SK-N-SH treated with all-trans-retinoic acid at 6 μM for 48 hours (cell line): Measurements from ENCODE around the gene DUSP16.

Experiments used
- ATAC-seq: fragments of 200-7000 bp; cut with Tn5 transposase; 3 replicates; pipeline ENCODE4 v1.9.1; 2020; ENCODE audit warnings: mild to moderate bottlenecking, moderate library complexity
- ARNTL ChIP-seq: fragments of 450-650 bp; formaldehyde crosslinking; IDR thresholded peaks from 2 replicates; pipeline ENCODE4 v1.5.0; 2020; ENCODE audit warnings: low read depth, mild to moderate bottlenecking, moderate library complexity, borderline replicate concordance
- BACH2 ChIP-seq: fragments of 250-450 bp; sonication (Bioruptor Pico); IDR thresholded peaks from 2 replicates; pipeline ENCODE4 v1.9.0; 2021; ENCODE audit warnings: mild to moderate bottlenecking, borderline replicate concordance
- CREB5 ChIP-seq: fragments of 250-450 bp; sonication (Bioruptor Pico); IDR thresholded peaks from 2 replicates; pipeline ENCODE4 v1.5.1; 2020; ENCODE audit warnings: low read depth, mild to moderate bottlenecking, moderate library complexity
- CSDC2 ChIP-seq: fragments of 250-450 bp; sonication (Bioruptor Pico); IDR thresholded peaks from 2 replicates; pipeline ENCODE4 v1.5.0; 2020; ENCODE audit warnings: mild to moderate bottlenecking, moderate library complexity
- ESRRG ChIP-seq: fragments of 250-450 bp; sonication (Bioruptor Pico); IDR thresholded peaks from 2 replicates; pipeline ENCODE4 v1.6.1; 2021; ENCODE audit warnings: mild to moderate bottlenecking
- GLIS3 ChIP-seq: fragments of 250-450 bp; sonication (Bioruptor Pico); IDR thresholded peaks from 2 replicates; pipeline ENCODE4 v1.5.0; 2020; ENCODE audit warnings: mild to moderate bottlenecking, moderate library complexity
- ISL1 ChIP-seq: fragments of 250-450 bp; sonication (Bioruptor Pico); IDR thresholded peaks from 2 replicates; pipeline ENCODE4 v2.1.2; 2022; ENCODE audit warnings: mild to moderate bottlenecking, moderate library complexity
- OSR1 ChIP-seq: fragments of 250-450 bp; sonication (Bioruptor Pico); IDR thresholded peaks from 2 replicates; pipeline ENCODE4 v1.8.0; 2022; ENCODE audit warnings: moderate library complexity, mild to moderate bottlenecking, inconsistent platforms
- PATZ1 ChIP-seq: fragments of 250-450 bp; sonication (Bioruptor Pico); IDR thresholded peaks from 2 replicates; pipeline ENCODE4 v1.8.0; 2020; ENCODE audit warnings: mild to moderate bottlenecking, moderate library complexity, borderline replicate concordance
- PPARA ChIP-seq: fragments of 250-450 bp; sonication (Bioruptor Pico); IDR thresholded peaks from 2 replicates; pipeline ENCODE4 v1.5.0; 2020; ENCODE audit warnings: mild to moderate bottlenecking, borderline replicate concordance
- RARB ChIP-seq: fragments of 250-450 bp; sonication (Bioruptor Pico); IDR thresholded peaks from 2 replicates; pipeline ENCODE4 v1.8.0; 2021; ENCODE audit warnings: mild to moderate bottlenecking, moderate library complexity
- SNAI2 ChIP-seq: fragments of 250-450 bp; sonication (Bioruptor Pico); IDR thresholded peaks from 2 replicates; pipeline ENCODE4 v1.5.0; 2020; ENCODE audit warnings: mild to moderate bottlenecking, moderate library complexity
- TCF4 ChIP-seq: fragments of 250-450 bp; sonication (Bioruptor Pico); IDR thresholded peaks from 2 replicates; pipeline ENCODE4 v1.8.0; 2021; ENCODE audit warnings: mild to moderate bottlenecking, moderate library complexity, borderline replicate concordance
- TOX ChIP-seq: fragments of 250-450 bp; sonication (Bioruptor Pico); IDR thresholded peaks from 2 replicates; pipeline ENCODE4 v1.8.0; 2021; ENCODE audit warnings: mild to moderate bottlenecking, moderate library complexity, borderline replicate concordance
- TSHZ2 ChIP-seq: fragments of 250-450 bp; sonication (Bioruptor Pico); IDR thresholded peaks from 2 replicates; pipeline ENCODE4 v1.5.0; 2020; ENCODE audit warnings: mild to moderate bottlenecking, moderate library complexity
- ZFP3 ChIP-seq: fragments of 250-450 bp; sonication (Bioruptor Pico); IDR thresholded peaks from 2 replicates; pipeline ENCODE4 v1.5.0; 2020; ENCODE audit warnings: mild to moderate bottlenecking, moderate library complexity
- ZFP30 ChIP-seq: fragments of 450-650 bp; formaldehyde crosslinking; IDR thresholded peaks from 2 replicates; pipeline ENCODE4 v1.5.0; 2022; ENCODE audit warnings: mild to moderate bottlenecking, moderate library complexity
- ZNF565 ChIP-seq: fragments of 450-650 bp; formaldehyde crosslinking; conservative IDR thresholded peaks from 2 replicates; pipeline ENCODE4 v1.5.0; 2020; ENCODE audit warnings: low read depth, mild to moderate bottlenecking, moderate library complexity
- ZNF70 ChIP-seq: fragments of 450-650 bp; formaldehyde crosslinking; IDR thresholded peaks from 2 replicates; pipeline ENCODE4 v1.5.0; 2020; ENCODE audit warnings: mild to moderate bottlenecking, moderate library complexity
- ZNF8 ChIP-seq: fragments of 450-650 bp; formaldehyde crosslinking; IDR thresholded peaks from 2 replicates; pipeline ENCODE4 v1.5.0; 2020; ENCODE audit warnings: mild to moderate bottlenecking, moderate library complexity
- TF ChIP-seq, protein P1 (sequence below): fragments of 250-450 bp; sonication (Bioruptor Pico); IDR thresholded peaks from 2 replicates; pipeline ENCODE4 v1.5.1; 2021; ENCODE audit warnings: mild to moderate bottlenecking, moderate library complexity

DUSP16 gene

GRCh38 chr12:12539028-12539810 is 23.4 kb downstream of the DUSP16 start:
- no peak for TF ChIP-seq ZFP3 (CRISPR knock-in tag)
- no peak for TF ChIP-seq OSR1 (CRISPR knock-in tag)
- 0 out of 2 replicates have a peak, but pooled peaks have one; percentile 55 for TF ChIP-seq GLIS3 (CRISPR knock-in tag)
- peak; percentile 69 for TF ChIP-seq ISL1 (CRISPR knock-in tag)
- no peak for TF ChIP-seq RARB
- TF ChIP-seq TCF4: no peak
- no peak for TF ChIP-seq ZFP30 (CRISPR knock-in tag)
- no peak for TF ChIP-seq TOX (CRISPR knock-in tag)
- ATAC-seq: peak; percentile 18; the same call in 1 of the 3 replicates

- no peak for ATAC-seq
- no peak for TF ChIP-seq ZNF8
- TF ChIP-seq ZFP3 (CRISPR knock-in tag): no peak
- no peak for TF ChIP-seq PATZ1 (CRISPR knock-in tag)
- TF ChIP-seq PPARA (CRISPR knock-in tag): no peak
- no peak for TF ChIP-seq ESRRG (CRISPR knock-in tag)
- TF ChIP-seq ZNF70 (CRISPR knock-in tag): no peak
Measured at GRCh38 chr12:12538535-12538934, 24.1 kb downstream of the DUSP16 start.

- TF ChIP-seq, protein P1, sequence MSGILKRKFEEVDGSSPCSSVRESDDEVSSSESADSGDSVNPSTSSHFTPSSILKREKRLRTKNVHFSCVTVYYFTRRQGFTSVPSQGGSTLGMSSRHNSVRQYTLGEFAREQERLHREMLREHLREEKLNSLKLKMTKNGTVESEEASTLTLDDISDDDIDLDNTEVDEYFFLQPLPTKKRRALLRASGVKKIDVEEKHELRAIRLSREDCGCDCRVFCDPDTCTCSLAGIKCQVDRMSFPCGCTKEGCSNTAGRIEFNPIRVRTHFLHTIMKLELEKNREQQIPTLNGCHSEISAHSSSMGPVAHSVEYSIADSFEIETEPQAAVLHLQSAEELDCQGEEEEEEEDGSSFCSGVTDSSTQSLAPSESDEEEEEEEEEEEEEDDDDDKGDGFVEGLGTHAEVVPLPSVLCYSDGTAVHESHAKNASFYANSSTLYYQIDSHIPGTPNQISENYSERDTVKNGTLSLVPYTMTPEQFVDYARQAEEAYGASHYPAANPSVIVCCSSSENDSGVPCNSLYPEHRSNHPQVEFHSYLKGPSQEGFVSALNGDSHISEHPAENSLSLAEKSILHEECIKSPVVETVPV (CRISPR knock-in tag): no peak
- TF ChIP-seq BACH2 (CRISPR knock-in tag) (no peak), SNAI2 (CRISPR knock-in tag) (no peak), PPARA (CRISPR knock-in tag) (no peak), ISL1 (CRISPR knock-in tag) (peak; percentile 21; the same call in 1 of the 2 replicates), TSHZ2 (CRISPR knock-in tag) (no peak), ZNF565 (CRISPR knock-in tag) (no peak)
- TF ChIP-seq, all 23 proteins: peak for 1
- ATAC-seq: no peak; the same call in 1 of the 3 replicates
Measured at GRCh38 chr12:12537421-12537820, 25.2 kb downstream of the DUSP16 start.

DNA sequence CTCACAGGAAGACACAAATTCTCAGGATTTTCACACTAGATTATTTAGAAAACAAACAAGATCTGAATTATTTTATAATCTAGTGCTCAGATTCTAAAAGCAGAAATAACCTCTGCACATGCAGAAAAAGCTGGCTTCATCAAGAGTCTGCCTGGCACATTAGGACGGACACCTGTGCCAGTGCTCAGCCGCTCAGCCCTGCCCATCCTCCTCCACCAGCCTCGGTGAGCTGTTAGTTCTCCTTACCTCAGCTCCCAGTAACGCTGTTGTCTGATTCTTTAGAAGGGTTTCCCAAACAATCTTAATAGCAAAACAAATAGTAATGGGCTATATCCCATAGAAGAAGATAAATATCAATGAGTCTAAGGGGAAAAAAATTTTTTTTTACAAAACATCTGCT is 27.7 kb downstream of the DUSP16 start:
- TF ChIP-seq ESRRG (CRISPR knock-in tag) (no peak), ISL1 (CRISPR knock-in tag) (no peak), ZFP30 (CRISPR knock-in tag) (no peak), CREB5 (CRISPR knock-in tag) (no peak), CSDC2 (no peak), ARNTL (CRISPR knock-in tag) (no peak), ZNF70 (CRISPR knock-in tag) (no peak), SNAI2 (CRISPR knock-in tag) (no peak), RARB (no peak), BACH2 (CRISPR knock-in tag) (no peak), TOX (CRISPR knock-in tag) (no peak), TSHZ2 (CRISPR knock-in tag) (no peak), PATZ1 (CRISPR knock-in tag) (no peak), GLIS3 (CRISPR knock-in tag) (no peak), OSR1 (CRISPR knock-in tag) (no peak)

More for the DNA sequence above, 27.7 kb downstream of the DUSP16 start:
- ATAC-seq: no peak
